Endothelial cell (in vitro differentiated cells): ENCODE measurements around the gene MEPE. TPM values are rescaled to one million over a fixed set of nuclear protein-coding genes. Genes with fewer than 3 reads are reported as not detected.

Experiments used
- DNase-seq: peaks from one replicate; pipeline ENCODE4 v3.0.0; 2021; ENCODE audit warnings: low spot score
- H3K27ac Mint-ChIP-seq: one replicate; pipeline ENCODE4 v1.8.0; 2021; ENCODE audit warnings: mixed read lengths, inconsistent platforms; ENCODE audit not compliant: unreplicated experiment
- H3K27me3 Mint-ChIP-seq: one replicate; pipeline ENCODE4 v1.8.0; 2021; ENCODE audit warnings: mild to moderate bottlenecking, moderate library complexity, mixed read lengths, inconsistent platforms; ENCODE audit not compliant: unreplicated experiment
- H3K36me3 Mint-ChIP-seq: one replicate; pipeline ENCODE4 v1.8.0; 2021; ENCODE audit warnings: mild to moderate bottlenecking, low read depth, mixed read lengths, inconsistent platforms; ENCODE audit not compliant: unreplicated experiment
- H3K4me1 Mint-ChIP-seq: one replicate; pipeline ENCODE4 v1.8.0; 2021; ENCODE audit warnings: mild to moderate bottlenecking, mixed read lengths, inconsistent platforms; ENCODE audit not compliant: unreplicated experiment
- H3K4me3 Mint-ChIP-seq: one replicate; pipeline ENCODE4 v1.8.0; 2021; ENCODE audit warnings: mild to moderate bottlenecking, mixed read lengths, inconsistent platforms; ENCODE audit not compliant: unreplicated experiment
- H3K9me3 Mint-ChIP-seq: one replicate; pipeline ENCODE4 v1.8.0; 2021; ENCODE audit warnings: mixed read lengths, inconsistent platforms; ENCODE audit not compliant: unreplicated experiment
- CTCF ChIP-seq: fragments of 200-600 bp; sonication (generic); IDR thresholded peaks from one replicate; pipeline ENCODE4 v1.5.0; 2021; ENCODE audit warnings: antibody characterized with exemption; ENCODE audit not compliant: unreplicated experiment
- long read RNA-seq: library from polyadenylated mRNA; unstranded; transcript quantifications from one replicate; pipeline ENCODE4 v2.0.0, GENCODE V29; 2020; ENCODE audit not compliant: unreplicated experiment
- total RNA-seq: library from RNA; stranded (reverse); fragmentation: NEBNext Ultra II Directional; extraction: Animal tissue kit (Norgen Biotek cat#: 25700); gene quantifications from one replicate; pipeline ENCODE4 v1.2.1, GENCODE V29; 2021; ENCODE audit not compliant: unreplicated experiment

The MEPE gene
- total RNA-seq: not detected
- long read RNA-seq: 0 reads

DNA sequence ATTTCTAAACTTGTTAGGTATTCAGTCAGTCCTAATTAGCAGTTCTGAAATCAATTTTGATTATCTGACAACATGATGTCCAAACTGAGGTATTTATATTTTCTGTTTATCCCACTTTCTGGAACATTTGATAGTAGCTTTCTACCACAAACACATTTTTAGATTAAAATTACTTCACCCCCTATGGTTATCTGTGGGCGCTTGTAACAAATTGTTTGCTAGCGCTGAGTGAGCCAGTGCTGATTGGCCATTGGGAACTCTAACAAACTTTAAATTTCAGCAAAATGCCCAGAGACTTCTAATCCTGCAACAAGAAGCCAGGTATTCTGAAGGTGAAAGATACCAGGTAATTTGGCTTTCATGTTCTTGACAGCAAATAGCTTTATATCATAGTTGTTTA lies at the start of gene MEPE:
Gene MEPE, plus strand, starts transcription at position 301 of the 400 bp plus-strand sequence. CDS start 1,746 bp downstream, outside the sequence.
- no peaks in the 10 kb centered on the region for H3K27me3 Mint-ChIP-seq
- DNase-seq: no peak
- no peak within 1 kb of the TSS for H3K4me3 Mint-ChIP-seq
- H3K27ac Mint-ChIP-seq: no peak within 1 kb of the TSS
- H3K4me1 Mint-ChIP-seq: no peaks in the 10 kb centered on the region
- H3K36me3 Mint-ChIP-seq: no peaks in the 10 kb centered on the region
- H3K9me3 Mint-ChIP-seq: no peaks in the 10 kb centered on the region
- TF ChIP-seq CTCF: no peak

- H3K27ac Mint-ChIP-seq: no peak overlapping the region
- TF ChIP-seq CTCF: no peak
- H3K27me3 Mint-ChIP-seq: no peaks in the 10 kb centered on the region
- no peaks in the 10 kb centered on the region for H3K9me3 Mint-ChIP-seq
- DNase-seq: no peak
- no peaks in the 10 kb centered on the region for H3K4me1 Mint-ChIP-seq
- no peak overlapping the region for H3K4me3 Mint-ChIP-seq
- no peaks in the 10 kb centered on the region for H3K36me3 Mint-ChIP-seq
These were observed 49.0 kb upstream of the MEPE start for GRCh38 chr4:87783781-87784180.

- Mint-ChIP-seq H3K27ac (no peak overlapping the region), H3K27me3 (no peaks in the 10 kb centered on the region), H3K4me1 (no peaks in the 10 kb centered on the region), H3K36me3 (no peaks in the 10 kb centered on the region), H3K4me3 (no peak overlapping the region), H3K9me3 (no peaks in the 10 kb centered on the region)
- TF ChIP-seq CTCF: no peak
- no peak for DNase-seq
These were observed 46.8 kb upstream of the MEPE start for GRCh38 chr4:87785731-87786509.

DNA sequence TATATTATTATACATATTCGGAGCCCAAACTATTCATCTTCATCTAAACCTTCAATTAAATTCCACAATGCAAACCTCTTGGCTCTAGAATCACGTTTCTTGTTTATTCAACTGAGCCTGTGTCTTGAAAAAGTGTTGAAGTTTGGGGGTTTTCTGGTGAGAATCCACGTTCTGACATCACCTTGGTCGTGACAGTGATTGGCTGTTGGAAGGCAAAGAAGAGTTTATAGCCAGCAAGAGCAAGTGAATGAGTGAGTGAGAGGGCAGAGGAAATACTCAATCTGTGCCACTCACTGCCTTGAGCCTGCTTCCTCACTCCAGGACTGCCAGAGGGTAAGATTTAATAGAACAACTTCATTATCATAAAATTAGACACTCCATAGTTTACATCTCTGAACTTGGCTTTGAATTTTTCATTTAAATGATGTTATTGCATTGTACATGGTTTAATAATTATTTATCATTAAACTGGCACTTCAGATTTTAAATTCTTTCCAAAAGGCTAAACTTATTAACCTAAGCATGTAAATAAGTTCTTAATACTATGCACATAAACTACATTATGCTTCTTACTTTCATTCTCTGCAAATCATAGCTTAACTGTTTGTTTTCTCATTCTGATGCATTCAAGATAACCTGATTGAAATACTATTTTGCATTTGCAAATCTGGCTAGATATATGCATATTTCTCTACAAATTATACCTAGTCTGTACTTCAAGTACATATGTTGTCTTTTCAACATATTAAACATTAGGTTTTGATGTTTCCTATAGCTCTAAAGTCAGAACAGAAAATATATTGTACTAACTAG lies 33.3 kb upstream of the MEPE start, which contains the start of gene IBSP:
Gene IBSP, plus strand, starts transcription at position 254 of the 813 bp plus-strand sequence. CDS start 2,808 bp downstream, outside the sequence.
- H3K4me3 Mint-ChIP-seq: no peak within 1 kb of the TSS
- no peak for TF ChIP-seq CTCF
- DNase-seq: no peak
- H3K9me3 Mint-ChIP-seq: no peaks in the 10 kb centered on the region
- H3K27me3 Mint-ChIP-seq: peaks cover 2% of the 10 kb centered on the region
- H3K27ac Mint-ChIP-seq: no peak within 1 kb of the TSS
- H3K36me3 Mint-ChIP-seq: no peaks in the 10 kb centered on the region
- H3K4me1 Mint-ChIP-seq: no peaks in the 10 kb centered on the region
